IPS DF 6.9 (cell line): ENCODE results near the gene CFH.

Experiments used
- DNase-seq: peaks from one replicate; pipeline ENCODE4 v3.0.0-alpha.2; 2013; ENCODE audit warnings: low read depth, low spot score
- H3K27ac ChIP-seq: one replicate; pipeline ENCODE4 v1.5.1; 2013; ENCODE audit warnings: low read length, control low read depth
- H3K27me3 ChIP-seq: 2 replicates; pipeline ENCODE4 v1.6.1; 2013; ENCODE audit warnings: mild to moderate bottlenecking, low read length; ENCODE audit not compliant: control insufficient read depth, insufficient read depth
- H3K36me3 ChIP-seq: 2 replicates; pipeline ENCODE4 v1.6.1; 2013; ENCODE audit warnings: low read length; ENCODE audit not compliant: control insufficient read depth, insufficient read depth
- H3K4me1 ChIP-seq: 2 replicates; pipeline ENCODE4 v1.6.1; 2013; ENCODE audit warnings: low read length; ENCODE audit not compliant: control insufficient read depth, insufficient read depth
- H3K4me3 ChIP-seq: 2 replicates; pipeline ENCODE4 v1.5.1; 2013; ENCODE audit warnings: mild to moderate bottlenecking, low read length
- H3K9me3 ChIP-seq: 2 replicates; pipeline ENCODE4 v1.6.1; 2013; ENCODE audit warnings: low read length, inconsistent platforms; ENCODE audit not compliant: control insufficient read depth, insufficient read depth
- WGBS: extraction: QIAGEN DNeasy Blood & Tissue Kit; methylation state at CpG from one replicate; pipeline ENCODE4 v1.1.7; 2013; ENCODE audit warnings: mixed read lengths, missing lambda C conversion rate; ENCODE audit not compliant: insufficient read length, insufficient coverage; 5-methylcytosine and 5-hydroxymethylcytosine counted together

The CFH gene

GRCh38 chr1:196660852-196661251 is 9.0 kb downstream of the CFH start:
- no peaks in the 10 kb centered on the region for H3K27me3 ChIP-seq
- H3K4me3 ChIP-seq = no peak overlapping the region
- no CpG with 5 or more reads among the region's 5 CpGs for WGBS

GRCh38 chr1:196661345-196661744 is 9.5 kb downstream of the CFH start:
- H3K4me3 ChIP-seq = no peak overlapping the region
- WGBS = no CpG with 5 or more reads among the region's 1 CpG

More at GRCh38 chr1:196660852-196661251, 9.0 kb downstream of the CFH start:
- Histone ChIP-seq H3K27ac (no peak overlapping the region), H3K36me3 (no peaks in the 10 kb centered on the region), H3K9me3 (no peaks in the 10 kb centered on the region), H3K4me1 (no peaks in the 10 kb centered on the region)
- no peak for DNase-seq

GRCh38 chr1:196667131-196667530 is 15.3 kb downstream of the CFH start:
- no peak for DNase-seq
- WGBS = no CpG with 5 or more reads among the region's 1 CpG
- H3K27ac ChIP-seq = no peak overlapping the region

More at GRCh38 chr1:196661345-196661744, 9.5 kb downstream of the CFH start:
- no peak for DNase-seq
- Histone ChIP-seq H3K9me3 (no peaks in the 10 kb centered on the region), H3K36me3 (no peaks in the 10 kb centered on the region), H3K27ac (no peak overlapping the region), H3K27me3 (no peaks in the 10 kb centered on the region), H3K4me1 (no peaks in the 10 kb centered on the region)

GRCh38 chr1:196669051-196669450 is 17.2 kb downstream of the CFH start:
- no peaks in the 10 kb centered on the region for H3K4me1 ChIP-seq
- no peak overlapping the region for H3K27ac ChIP-seq
- H3K36me3 ChIP-seq = no peaks in the 10 kb centered on the region
- H3K27me3 ChIP-seq = no peaks in the 10 kb centered on the region
- DNase-seq = no peak
- H3K4me3 ChIP-seq = no peak overlapping the region
- no CpG with 5 or more reads among the region's 2 CpGs for WGBS
- H3K9me3 ChIP-seq = no peaks in the 10 kb centered on the region

More at GRCh38 chr1:196667131-196667530, 15.3 kb downstream of the CFH start:
- Histone ChIP-seq H3K4me1 (no peaks in the 10 kb centered on the region), H3K4me3 (no peak overlapping the region), H3K27me3 (no peaks in the 10 kb centered on the region), H3K9me3 (no peaks in the 10 kb centered on the region), H3K36me3 (no peaks in the 10 kb centered on the region)

- no peaks in the 10 kb centered on the region for H3K36me3 ChIP-seq
- H3K9me3 ChIP-seq = no peaks in the 10 kb centered on the region
- H3K27me3 ChIP-seq = no peaks in the 10 kb centered on the region
- no peak for DNase-seq
- no peak overlapping the region for H3K4me3 ChIP-seq
- no peaks in the 10 kb centered on the region for H3K4me1 ChIP-seq
- no peak overlapping the region for H3K27ac ChIP-seq
Measured at GRCh38 chr1:196669693-196670092, 17.9 kb downstream of the CFH start.

GRCh38 chr1:196674908-196675307 is 23.1 kb downstream of the CFH start:
- H3K36me3 ChIP-seq = no peaks in the 10 kb centered on the region
- no peak for DNase-seq

GRCh38 chr1:196677781-196678509 is 26.1 kb downstream of the CFH start:
- H3K36me3 ChIP-seq = no peaks in the 10 kb centered on the region
- H3K27ac ChIP-seq = no peak overlapping the region
- H3K4me3 ChIP-seq = no peak overlapping the region
- no peaks in the 10 kb centered on the region for H3K9me3 ChIP-seq
- no peaks in the 10 kb centered on the region for H3K4me1 ChIP-seq
- no peak for DNase-seq
- no CpG with 5 or more reads among the region's 2 CpGs for WGBS
- no peaks in the 10 kb centered on the region for H3K27me3 ChIP-seq

More at GRCh38 chr1:196674908-196675307, 23.1 kb downstream of the CFH start:
- no peaks in the 10 kb centered on the region for H3K27me3 ChIP-seq
- no peak overlapping the region for H3K4me3 ChIP-seq
- no peaks in the 10 kb centered on the region for H3K4me1 ChIP-seq
- H3K9me3 ChIP-seq = no peaks in the 10 kb centered on the region
- H3K27ac ChIP-seq = no peak overlapping the region

GRCh38 chr1:196678510-196678884 is 26.7 kb downstream of the CFH start:
- Histone ChIP-seq H3K9me3 (no peaks in the 10 kb centered on the region), H3K4me3 (no peak overlapping the region), H3K27ac (no peak overlapping the region), H3K36me3 (no peaks in the 10 kb centered on the region), H3K4me1 (no peaks in the 10 kb centered on the region), H3K27me3 (no peaks in the 10 kb centered on the region)
- no peak for DNase-seq
- no CpG with 5 or more reads among the region's 3 CpGs for WGBS

GRCh38 chr1:196680107-196680506 is 28.3 kb downstream of the CFH start:
- no peaks in the 10 kb centered on the region for H3K9me3 ChIP-seq
- no peaks in the 10 kb centered on the region for H3K36me3 ChIP-seq
- H3K27me3 ChIP-seq = no peaks in the 10 kb centered on the region
- H3K27ac ChIP-seq = no peak overlapping the region
- no peak for DNase-seq
- no peaks in the 10 kb centered on the region for H3K4me1 ChIP-seq
- no CpG with 5 or more reads among the region's 2 CpGs for WGBS
- H3K4me3 ChIP-seq = no peak overlapping the region

GRCh38 chr1:196684476-196684875 is 32.6 kb downstream of the CFH start:
- no peak for DNase-seq
- no peaks in the 10 kb centered on the region for H3K27me3 ChIP-seq
- no peak overlapping the region for H3K4me3 ChIP-seq
- H3K36me3 ChIP-seq = no peaks in the 10 kb centered on the region
- no CpG with 5 or more reads among the region's 4 CpGs for WGBS
- no peaks in the 10 kb centered on the region for H3K4me1 ChIP-seq
- no peaks in the 10 kb centered on the region for H3K9me3 ChIP-seq
- no peak overlapping the region for H3K27ac ChIP-seq

- no peaks in the 10 kb centered on the region for H3K27me3 ChIP-seq
- H3K36me3 ChIP-seq = no peaks in the 10 kb centered on the region
- DNase-seq = no peak
- no peak overlapping the region for H3K4me3 ChIP-seq
- no peaks in the 10 kb centered on the region for H3K4me1 ChIP-seq
- WGBS = 100% methylated on average over 1 of the region's 1 CpG
- no peak overlapping the region for H3K27ac ChIP-seq
- H3K9me3 ChIP-seq = no peaks in the 10 kb centered on the region
Measured at GRCh38 chr1:196685506-196685905, 33.7 kb downstream of the CFH start.
